Measurements from ENCODE around the gene ATP1B3.

DNA sequence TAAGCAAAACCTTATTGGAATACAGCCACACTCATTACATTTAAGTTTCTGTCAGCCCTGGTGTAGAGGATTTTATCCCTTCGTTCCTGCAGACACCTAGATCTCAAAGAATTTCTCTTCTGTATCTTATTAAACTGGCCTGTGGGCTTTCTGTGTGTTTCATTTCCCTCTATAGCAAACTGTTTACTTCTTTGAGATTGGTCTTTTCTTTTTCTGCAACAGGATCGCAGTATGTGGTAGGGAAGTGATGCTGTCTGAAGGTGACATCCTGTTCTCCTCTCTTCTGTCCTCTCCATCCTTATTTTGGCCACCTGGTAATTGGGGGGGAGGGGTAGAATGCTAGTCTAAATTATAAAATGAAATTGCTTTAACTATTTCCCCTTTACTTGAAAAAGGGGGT is 25.5 kb downstream of the ATP1B3 start:
- TF ChIP-seq, protein P1, sequence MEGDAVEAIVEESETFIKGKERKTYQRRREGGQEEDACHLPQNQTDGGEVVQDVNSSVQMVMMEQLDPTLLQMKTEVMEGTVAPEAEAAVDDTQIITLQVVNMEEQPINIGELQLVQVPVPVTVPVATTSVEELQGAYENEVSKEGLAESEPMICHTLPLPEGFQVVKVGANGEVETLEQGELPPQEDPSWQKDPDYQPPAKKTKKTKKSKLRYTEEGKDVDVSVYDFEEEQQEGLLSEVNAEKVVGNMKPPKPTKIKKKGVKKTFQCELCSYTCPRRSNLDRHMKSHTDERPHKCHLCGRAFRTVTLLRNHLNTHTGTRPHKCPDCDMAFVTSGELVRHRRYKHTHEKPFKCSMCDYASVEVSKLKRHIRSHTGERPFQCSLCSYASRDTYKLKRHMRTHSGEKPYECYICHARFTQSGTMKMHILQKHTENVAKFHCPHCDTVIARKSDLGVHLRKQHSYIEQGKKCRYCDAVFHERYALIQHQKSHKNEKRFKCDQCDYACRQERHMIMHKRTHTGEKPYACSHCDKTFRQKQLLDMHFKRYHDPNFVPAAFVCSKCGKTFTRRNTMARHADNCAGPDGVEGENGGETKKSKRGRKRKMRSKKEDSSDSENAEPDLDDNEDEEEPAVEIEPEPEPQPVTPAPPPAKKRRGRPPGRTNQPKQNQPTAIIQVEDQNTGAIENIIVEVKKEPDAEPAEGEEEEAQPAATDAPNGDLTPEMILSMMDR (IDR thresholded peaks at IDR 0.05; ENCODE audit: low read depth, low read length, poor library complexity, severe bottlenecking) = no peak
- TF ChIP-seq EZH2phosphoT487 (IDR thresholded peaks at IDR 0.05; ENCODE audit: borderline replicate concordance, low read length) = no peak
